ENCODE data around the gene PPM1D.

- TF ChIP-seq CTCF (conservative IDR thresholded peaks at IDR 0.05; ENCODE audit: low read length): no peak
- TF ChIP-seq EZH2phosphoT487 (IDR thresholded peaks at IDR 0.05; ENCODE audit: borderline replicate concordance): no peak
Measured at GRCh38 chr17:60645918-60646523, 46.0 kb downstream of the PPM1D start.

Data from Loucy (cell line).